ENCODE results near the gene PSMC4. TPM values are rescaled to one million over a fixed set of nuclear protein-coding genes. Genes with fewer than 3 reads are reported as not detected.

Gene PSMC4
- total and polyA plus RNA-seq, 2 donors (not counting 1 experiment from before 2014, with no cell fraction given) = 58.2 to 63.0 TPM

DNA sequence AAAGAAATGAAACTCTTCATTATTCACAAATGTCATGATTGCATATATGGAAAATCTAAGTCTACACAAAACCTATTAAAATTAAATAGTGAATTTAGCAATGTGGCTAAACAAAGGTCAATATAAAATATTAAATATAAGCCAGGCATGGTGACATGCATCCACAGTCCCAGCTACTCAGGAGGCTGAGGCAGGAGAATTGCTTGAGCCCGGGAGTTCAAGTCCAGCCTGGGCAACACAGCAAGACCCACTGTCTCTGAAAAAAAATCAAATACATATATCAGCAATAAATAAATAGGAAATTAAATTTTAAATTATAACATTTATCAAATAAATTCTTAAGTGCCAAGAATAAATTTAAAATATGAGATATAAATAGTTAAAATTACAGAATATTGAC, 11.9 kb downstream of the PSMC4 start:
- CTCF ChIA-PET = no interaction called here
- Histone ChIP-seq H3K9me3 (ENCODE audit: control extremely low read depth in 1 of 3, control insufficient read depth in 2 of 3, insufficient read depth in 1 of 3, low read length in 2 of 3) (peaks cover 11 to 23% (median 13%) of the 10 kb centered on the region in 3 donors), H3K4me1 (ENCODE audit: control insufficient read depth in 2 of 2, insufficient read depth in 2 of 2, low read length in 2 of 2) (no peaks in the 10 kb centered on the region), H3K4me2 (replicated peaks; ENCODE audit: low read depth, low read length, poor library complexity, severe bottlenecking) (no peak overlapping the region), H3K4me3 (ENCODE audit: control extremely low read depth in 1 of 5, extremely low read depth in 1 of 5, insufficient read depth in 1 of 5, low read depth in 2 of 5, low read length in 4 of 5) (no peak overlapping the region), H2AFZ (ENCODE audit: insufficient read depth, low read depth, low read length, poor library complexity, severe bottlenecking) (no peak overlapping the region), H3K27me3 (replicated peaks in 1 of 4; ENCODE audit: control extremely low read depth in 1 of 4, control insufficient read depth in 3 of 4, insufficient read depth in 4 of 4, low read length in 3 of 4) (no peaks in the 10 kb centered on the region), H3K9ac (ENCODE audit: low read length) (no peak overlapping the region), H4K20me1 (ENCODE audit: control insufficient read depth, insufficient read depth, low read length, poor library complexity, severe bottlenecking) (peaks cover 4% of the 10 kb centered on the region), H3K27ac (ENCODE audit: low read length in 2 of 2) (no peak overlapping the region), H3K36me3 (replicated peaks in 1 of 2; ENCODE audit: control extremely low read depth in 1 of 2, control insufficient read depth in 1 of 2, extremely low read depth in 1 of 2, insufficient read depth in 2 of 2, low read length in 1 of 2) (peaks cover 15 to 44% of the 10 kb centered on the region in 2 experiments), H3K79me2 (ENCODE audit: control insufficient read depth, insufficient read depth, low read length) (peaks cover 37% of the 10 kb centered on the region)
- peaks cover 4% of the 10 kb centered on the region for H3K4me1 Mint-ChIP-seq
- intact Hi-C loops (cut with micrococcal nuclease) = no loop called here
- H3K4me3 Mint-ChIP-seq = no peak overlapping the region
- DNase-seq = no peak
- no CpG with 5 or more reads among the region's 1 CpG for WGBS (ENCODE audit: insufficient coverage)
- H3K9me3 Mint-ChIP-seq (ENCODE audit: insufficient read depth) = peaks cover 22% of the 10 kb centered on the region
- H3K27ac Mint-ChIP-seq = no peak overlapping the region
- POLR2A ChIA-PET = no interaction called here
- no peaks in the 10 kb centered on the region for H3K27me3 Mint-ChIP-seq
- no peak for ATAC-seq (ENCODE audit: low read depth)
- TF ChIP-seq EZH2 (IDR thresholded peaks at IDR 0.05; ENCODE audit: borderline replicate concordance, insufficient read depth, low read depth, low read length, poor library complexity, severe bottlenecking) = no peak
- TF ChIP-seq CTCF (IDR thresholded peaks at IDR 0.05) = no peak

- ChIA-PET CTCF (interaction anchor here (1.0 kb wide), 1 partner anchor 13 kb away, joined by 4 read pairs; the partner anchor contains the start of gene PSMC4), POLR2A (no interaction called here)
- H3K9me3 Mint-ChIP-seq (ENCODE audit: insufficient read depth) = peaks cover 22% of the 10 kb centered on the region
- H3K27ac Mint-ChIP-seq = no peak overlapping the region
- H4K20me1 ChIP-seq (ENCODE audit: control insufficient read depth, insufficient read depth, low read length, poor library complexity, severe bottlenecking) = peaks cover 4% of the 10 kb centered on the region
- H3K27ac ChIP-seq (ENCODE audit: low read length in 2 of 2) = no peak overlapping the region
- H3K9me3 ChIP-seq (ENCODE audit: control extremely low read depth in 1 of 3, control insufficient read depth in 2 of 3, insufficient read depth in 1 of 3, low read length in 2 of 3) = peaks cover 11 to 23% (median 15%) of the 10 kb centered on the region in 3 donors
- H3K27me3 ChIP-seq (replicated peaks in 1 of 4; ENCODE audit: control extremely low read depth in 1 of 4, control insufficient read depth in 3 of 4, insufficient read depth in 4 of 4, low read length in 3 of 4) = no peaks in the 10 kb centered on the region
- ATAC-seq (ENCODE audit: low read depth) = no peak
- H3K4me3 ChIP-seq (ENCODE audit: control extremely low read depth in 1 of 5, extremely low read depth in 1 of 5, insufficient read depth in 1 of 5, low read depth in 2 of 5, low read length in 4 of 5) = no peak overlapping the region
- no peak for DNase-seq
- 80% methylated on average over 1 of the region's 5 CpGs for WGBS (ENCODE audit: insufficient coverage)
- H3K27me3 Mint-ChIP-seq = no peaks in the 10 kb centered on the region
- peaks cover 12 to 35% of the 10 kb centered on the region in 2 experiments for H3K36me3 ChIP-seq (replicated peaks in 1 of 2; ENCODE audit: control extremely low read depth in 1 of 2, control insufficient read depth in 1 of 2, extremely low read depth in 1 of 2, insufficient read depth in 2 of 2, low read length in 1 of 2)
- no peak overlapping the region for H2AFZ ChIP-seq (ENCODE audit: insufficient read depth, low read depth, low read length, poor library complexity, severe bottlenecking)
- TF ChIP-seq EZH2 (IDR thresholded peaks at IDR 0.05; ENCODE audit: borderline replicate concordance, insufficient read depth, low read depth, low read length, poor library complexity, severe bottlenecking) (no peak), CTCF (IDR thresholded peaks at IDR 0.05) (no peak)
- peaks cover 43% of the 10 kb centered on the region for H3K79me2 ChIP-seq (ENCODE audit: control insufficient read depth, insufficient read depth, low read length)
- H3K4me2 ChIP-seq (replicated peaks; ENCODE audit: low read depth, low read length, poor library complexity, severe bottlenecking) = no peak overlapping the region
- intact Hi-C loops (cut with micrococcal nuclease) = no loop called here
- H3K4me1 ChIP-seq (ENCODE audit: control insufficient read depth in 2 of 2, insufficient read depth in 2 of 2, low read length in 2 of 2) = no peaks in the 10 kb centered on the region
- peaks cover 4% of the 10 kb centered on the region for H3K4me1 Mint-ChIP-seq
- H3K4me3 Mint-ChIP-seq = no peak overlapping the region
- no peak overlapping the region for H3K9ac ChIP-seq (ENCODE audit: low read length)
Observed at GRCh38 chr19:39983695-39984300, 12.8 kb downstream of the PSMC4 start.
